Sigmoid colon (tissue), 7 donors: Measurements from ENCODE around the gene RPL10A. TPM values are rescaled to one million over a fixed set of nuclear protein-coding genes. Genes with fewer than 3 reads are reported as not detected.
"Not testable (repeated sequence)": the region's sequence is repeated elsewhere in the genome, so short reads cannot be mapped to it uniquely, and the experiment has no call there.

ENCODE experiments used
- DNase-seq: peaks from one replicate; pipeline ENCODE4 v3.0.0-alpha.2; 2019
- H3K27ac ChIP-seq, 4 donors: fragments of 200-600 bp; sonication (generic); one replicate each; pipeline ENCODE4 v1.5.1; 2016 to 2019; ENCODE audit warnings: mild to moderate bottlenecking in 1 of 4
- H3K27me3 ChIP-seq, 3 donors: fragments of 200-600 bp; sonication (generic); one replicate each; pipeline ENCODE4 v1.5.1; 2019; ENCODE audit warnings: mild to moderate bottlenecking in 1 of 3
- H3K36me3 ChIP-seq, 4 donors: fragments of 200-600 bp; sonication (generic); one replicate each; pipeline ENCODE4 v1.5.1; 2016 to 2019
- H3K4me1 ChIP-seq, 4 donors: fragments of 200-600 bp; sonication (generic); one replicate each; pipeline ENCODE4 v1.5.1; 2017 to 2019
- H3K4me3 ChIP-seq, 4 donors: fragments of 200-600 bp; sonication (generic); one replicate each; pipeline ENCODE4 v1.5.1; 2017 to 2019; ENCODE audit warnings: mild to moderate bottlenecking in 2 of 4, moderate library complexity in 1 of 4
- H3K9me3 ChIP-seq, 4 donors: fragments of 200-600 bp in 3 of 4; sonication (generic) in 3 of 4; one replicate each; pipeline versions ENCODE4 v1.5.1 to v1.6.1; 2013 to 2019
- EP300 ChIP-seq, 4 donors: sonication (generic); formaldehyde crosslinking; IDR thresholded peaks; one replicate each; pipeline ENCODE4 v1.6.1; 2017; ENCODE audit warnings: antibody characterized with exemption in 4 of 4
- POLR2A ChIP-seq, 2 donors: fragments of 450-650 bp; IDR thresholded peaks; one replicate each; pipeline ENCODE4 v1.6.1; 2016; ENCODE audit warnings: antibody characterized with exemption in 2 of 2, mild to moderate bottlenecking in 2 of 2, moderate library complexity in 2 of 2
- POLR2AphosphoS5 ChIP-seq, 4 donors: sonication (generic); formaldehyde crosslinking; IDR thresholded peaks; one replicate each; pipeline ENCODE4 v1.6.1; 2017; ENCODE audit warnings: antibody characterized with exemption in 4 of 4
- WGBS, 2 donors: extraction: QIAGEN DNeasy Blood & Tissue Kit; methylation state at CpG; one replicate each; pipeline ENCODE4 v1.1.7; 2013; 5-methylcytosine and 5-hydroxymethylcytosine counted together
- intact Hi-C: fragments of 100-400 bp; cut with DNase I; formaldehyde crosslinking; loops from one replicate; pipeline ENCODE4 v1.15.1; 2023
- polyA plus RNA-seq, 3 donors: library from polyadenylated mRNA; stranded (reverse); fragments of 200-250 nt; gene quantifications; one replicate each; pipeline ENCODE4 v1.2.3, GENCODE V29; 2013
- total RNA-seq, 4 donors: library from RNA; depleted of rRNA; stranded (reverse); fragments of >200 nt; gene quantifications; one replicate each; pipeline ENCODE4 v1.1.0, GENCODE V29; 2016
- TF ChIP-seq, protein P1 (sequence below), 4 experiments: fragments of 450-650 bp in 3 of 4; fragments of 200-600 bp in 1 of 4; IDR thresholded peaks; one replicate each; pipeline ENCODE4 v1.5.1; 2016 to 2019; ENCODE audit warnings: antibody characterized with exemption in 4 of 4, mild to moderate bottlenecking in 3 of 4, moderate library complexity in 2 of 4
- donor health status: healthy with polysubstance abuse.
- donor health status: Bipolar disorder and iron deficiency.
- donor health status: healthy.

The RPL10A gene
- total and polyA plus RNA-seq, 7 donors: 1,381 to 3,217 (median 2,085) TPM

GRCh38 chr6:35432291-35432690, 35.9 kb upstream of the RPL10A start:
- Histone ChIP-seq H3K36me3 (peaks cover 0 to 5% (median 0%) of the 10 kb centered on the region in 4 donors), H3K4me3 (no peak overlapping the region), H3K4me1 (peaks cover 0 to 10% (median 8%) of the 10 kb centered on the region in 4 donors), H3K27me3 (no peaks in the 10 kb centered on the region), H3K9me3 (peaks cover 0 to 7% (median 5%) of the 10 kb centered on the region in 4 donors), H3K27ac (no peak overlapping the region)
- DNase-seq: no peak
- TF ChIP-seq EP300 (IDR thresholded peaks at IDR 0.05) (no peak), POLR2A (IDR thresholded peaks at IDR 0.05) (no peak), POLR2AphosphoS5 (IDR thresholded peaks at IDR 0.05) (no peak)
- TF ChIP-seq, protein P1, sequence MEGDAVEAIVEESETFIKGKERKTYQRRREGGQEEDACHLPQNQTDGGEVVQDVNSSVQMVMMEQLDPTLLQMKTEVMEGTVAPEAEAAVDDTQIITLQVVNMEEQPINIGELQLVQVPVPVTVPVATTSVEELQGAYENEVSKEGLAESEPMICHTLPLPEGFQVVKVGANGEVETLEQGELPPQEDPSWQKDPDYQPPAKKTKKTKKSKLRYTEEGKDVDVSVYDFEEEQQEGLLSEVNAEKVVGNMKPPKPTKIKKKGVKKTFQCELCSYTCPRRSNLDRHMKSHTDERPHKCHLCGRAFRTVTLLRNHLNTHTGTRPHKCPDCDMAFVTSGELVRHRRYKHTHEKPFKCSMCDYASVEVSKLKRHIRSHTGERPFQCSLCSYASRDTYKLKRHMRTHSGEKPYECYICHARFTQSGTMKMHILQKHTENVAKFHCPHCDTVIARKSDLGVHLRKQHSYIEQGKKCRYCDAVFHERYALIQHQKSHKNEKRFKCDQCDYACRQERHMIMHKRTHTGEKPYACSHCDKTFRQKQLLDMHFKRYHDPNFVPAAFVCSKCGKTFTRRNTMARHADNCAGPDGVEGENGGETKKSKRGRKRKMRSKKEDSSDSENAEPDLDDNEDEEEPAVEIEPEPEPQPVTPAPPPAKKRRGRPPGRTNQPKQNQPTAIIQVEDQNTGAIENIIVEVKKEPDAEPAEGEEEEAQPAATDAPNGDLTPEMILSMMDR (IDR thresholded peaks at IDR 0.05): no peak
- intact Hi-C loops: no loop called here
- 12 to 63% methylated on average over 4 of the region's 4 CpGs for WGBS, 2 donors

DNA sequence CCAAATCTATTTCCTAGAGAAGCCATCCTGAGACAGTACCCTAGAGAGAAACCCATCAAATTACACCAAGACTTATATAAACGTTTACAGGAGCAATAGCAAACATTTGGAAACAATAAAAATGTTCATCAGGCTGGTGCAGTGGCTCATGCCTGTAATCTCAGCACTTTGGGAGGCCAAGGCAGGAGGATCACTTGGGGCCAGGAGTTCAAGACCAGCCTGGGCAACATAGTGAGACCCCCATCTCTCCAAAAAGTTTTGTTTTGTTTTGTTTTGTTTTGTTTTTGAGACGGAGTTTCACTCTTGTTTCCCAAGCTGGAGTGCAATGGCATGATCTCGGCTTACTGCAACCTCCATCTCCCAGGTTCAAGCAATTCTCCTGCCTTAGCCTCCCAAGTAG, 35.5 kb upstream of the RPL10A start:
- WGBS, 2 donors: 55 to 75% methylated on average over 3 of the region's 3 CpGs
- intact Hi-C loops, H3K27ac ChIP-seq, H3K36me3 ChIP-seq, H3K27me3 ChIP-seq, DNase-seq, H3K9me3 ChIP-seq, H3K4me3 ChIP-seq, H3K4me1 ChIP-seq: not testable (repeated sequence)

DNA sequence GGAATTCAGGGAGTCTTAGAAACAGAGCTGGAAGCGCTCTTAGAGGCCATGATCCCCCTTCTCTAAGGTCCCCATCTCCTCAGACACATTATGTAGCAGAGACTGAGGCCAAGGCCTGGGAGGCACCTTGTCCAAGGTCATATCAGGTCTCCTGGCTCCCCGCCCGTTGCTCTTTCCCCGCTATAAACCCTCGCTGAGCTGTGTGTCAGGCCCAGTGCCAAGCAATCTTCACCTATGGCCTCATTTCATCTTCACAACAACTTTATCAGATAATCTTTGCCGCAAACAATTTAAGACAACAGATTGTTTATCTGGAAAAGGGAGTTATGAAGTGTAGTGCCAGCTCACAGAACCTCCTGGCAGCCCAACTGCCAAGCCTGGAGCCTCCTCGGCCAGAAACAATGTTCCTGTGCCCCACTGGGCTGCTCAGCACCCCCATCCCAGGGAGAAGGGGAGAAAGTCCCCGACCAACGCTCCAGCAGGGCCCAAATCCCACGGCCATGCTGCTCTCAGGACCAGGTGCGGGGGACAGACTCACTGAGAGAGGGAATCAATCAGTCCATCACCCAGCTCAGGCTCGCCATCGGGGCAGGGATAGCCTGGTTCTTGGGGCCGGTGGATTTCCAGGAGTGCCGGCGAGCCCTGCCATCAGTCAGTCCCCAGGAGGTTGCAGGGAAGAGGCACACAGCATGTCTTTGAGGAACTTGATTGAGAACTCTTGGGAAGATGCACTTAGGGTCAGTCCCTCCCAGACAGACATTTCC, 32.9 kb upstream of the RPL10A start:
- Histone ChIP-seq H3K4me3 (no peak overlapping the region), H3K27ac (peak overlapping the region in 1 of 4 donors; percentile 7), H3K27me3 (no peaks in the 10 kb centered on the region), H3K9me3 (peaks cover 0 to 2% (median 0%) of the 10 kb centered on the region in 4 donors), H3K4me1 (peaks cover 0 to 10% (median 8%) of the 10 kb centered on the region in 4 donors), H3K36me3 (no peaks in the 10 kb centered on the region)
- WGBS, 2 donors: 39 to 75% methylated on average over 16 of the region's 16 CpGs
- no peak for TF ChIP-seq POLR2AphosphoS5 (IDR thresholded peaks at IDR 0.05)
- TF ChIP-seq POLR2A (IDR thresholded peaks at IDR 0.05): no peak
- TF ChIP-seq, protein P1 (IDR thresholded peaks at IDR 0.05): no peak
- TF ChIP-seq EP300 (IDR thresholded peaks at IDR 0.05): no peak
- DNase-seq: no peak
- intact Hi-C loops: no loop called here

DNA sequence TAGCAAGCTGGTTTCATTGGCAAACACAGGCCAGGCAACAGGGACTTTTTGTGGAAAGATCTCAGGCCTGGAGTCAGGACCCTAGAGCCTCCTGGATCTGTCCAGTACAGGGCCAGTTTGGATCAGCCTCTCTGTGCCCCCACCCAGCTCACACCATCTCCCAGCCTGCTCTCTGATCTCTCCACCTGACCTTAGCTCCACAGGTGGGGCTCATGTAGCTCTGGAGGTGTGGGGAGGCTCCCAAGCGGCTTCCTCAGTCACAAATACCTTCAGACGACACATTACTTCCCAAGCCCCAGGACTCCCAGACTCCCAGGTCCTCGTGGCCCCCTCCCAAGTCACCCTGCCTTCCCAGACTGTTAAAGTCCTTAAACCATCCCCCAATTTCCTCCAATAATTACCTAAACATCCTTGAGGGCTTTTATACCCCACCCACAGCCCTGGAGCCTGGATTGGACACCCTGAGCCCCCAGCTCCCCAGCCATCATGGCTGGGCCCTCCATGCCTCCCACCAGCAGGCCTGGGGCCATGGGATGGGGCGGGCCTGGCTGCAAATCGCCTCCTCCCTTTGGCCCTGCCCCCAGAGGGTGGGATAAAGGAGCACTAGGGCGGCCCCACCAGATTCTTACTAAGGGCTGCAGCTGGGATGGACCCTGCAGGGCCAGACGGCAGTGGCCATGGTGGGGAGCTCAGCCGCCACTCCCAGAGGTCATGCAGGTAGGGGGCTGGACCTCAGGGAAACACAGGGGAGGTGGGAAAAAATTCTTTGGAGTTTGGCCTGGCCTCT, 31.9 kb upstream of the RPL10A start:
- H3K27me3 ChIP-seq: no peaks in the 10 kb centered on the region
- no peak for DNase-seq
- intact Hi-C loops: no loop called here
- no peaks in the 10 kb centered on the region for H3K9me3 ChIP-seq
- peaks cover 0 to 10% (median 8%) of the 10 kb centered on the region in 4 donors for H3K4me1 ChIP-seq
- no peak for TF ChIP-seq EP300 (IDR thresholded peaks at IDR 0.05)
- no peak for TF ChIP-seq POLR2A (IDR thresholded peaks at IDR 0.05)
- no peak for TF ChIP-seq POLR2AphosphoS5 (IDR thresholded peaks at IDR 0.05)
- TF ChIP-seq, protein P1 (IDR thresholded peaks at IDR 0.05): no peak
- no peak overlapping the region for H3K4me3 ChIP-seq
- no peaks in the 10 kb centered on the region for H3K36me3 ChIP-seq
- no peak overlapping the region for H3K27ac ChIP-seq
- WGBS, 2 donors: 61 to 77% methylated on average over 8 of the region's 8 CpGs

DNA sequence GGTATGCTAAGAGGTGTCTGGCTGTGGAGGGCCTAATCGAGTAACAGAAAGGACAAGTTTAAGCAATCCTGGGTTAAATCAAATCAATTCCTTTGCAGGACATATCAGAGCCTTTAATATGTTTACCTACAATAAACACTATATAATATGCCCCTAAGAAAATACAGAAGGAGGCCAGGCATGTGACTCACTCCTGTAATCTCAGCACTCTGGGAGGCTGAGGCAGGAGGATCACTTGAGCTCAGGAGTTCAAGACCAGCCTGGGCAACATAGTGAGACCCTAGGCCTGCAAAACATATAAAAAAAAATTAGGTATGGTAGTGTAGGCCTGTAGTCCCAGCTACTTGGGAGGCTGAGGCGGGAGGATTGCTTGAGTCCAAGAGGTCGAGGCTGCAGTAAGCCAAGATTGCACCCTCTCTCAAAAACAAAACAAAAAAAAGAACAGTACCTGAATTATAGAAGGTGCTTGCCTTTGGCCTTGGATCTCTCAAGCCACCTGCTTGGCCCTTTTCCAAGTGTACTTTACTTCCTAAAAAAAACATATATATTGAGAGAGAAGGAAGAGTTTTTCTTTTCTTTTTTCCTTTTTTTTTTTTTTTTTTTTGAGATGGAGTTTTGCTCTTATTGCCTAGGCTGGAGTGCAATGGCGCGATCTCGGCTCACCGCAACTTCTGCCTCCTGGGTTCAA, 29.7 kb upstream of the RPL10A start:
- 33 to 56% methylated on average over 7 of the region's 7 CpGs for WGBS, 2 donors
- H3K27ac ChIP-seq: not testable (repeated sequence)

More for the DNA sequence above, 29.7 kb upstream of the RPL10A start:
- H3K27me3 ChIP-seq, H3K9me3 ChIP-seq, intact Hi-C loops, DNase-seq, H3K4me3 ChIP-seq, H3K36me3 ChIP-seq, H3K4me1 ChIP-seq: not testable (repeated sequence)
